Fibroblast of pulmonary artery (primary cell): Measurements from ENCODE around the gene IL12RB1.

Experiments
- DNase-seq: peaks from one replicate; pipeline ENCODE4 v3.0.0-alpha.2; 2010; ENCODE audit warnings: low read depth
- H3K4me3 ChIP-seq: replicated peaks from 2 replicates; pipeline ENCODE4 v1.5.1; 2011; ENCODE audit warnings: low read depth, mild to moderate bottlenecking, control low read depth, low read length, moderate library complexity
- CTCF ChIP-seq: IDR thresholded peaks from 2 replicates; pipeline ENCODE4 v1.5.1; 2011; ENCODE audit warnings: mild to moderate bottlenecking, control low read depth, low read length, inconsistent platforms; ENCODE audit errors: missing control alignments

IL12RB1 gene

GRCh38 chr19:18059297-18059696 lies 27.4 kb downstream of the IL12RB1 start:
- no peak for DNase-seq
- no peak for TF ChIP-seq CTCF
- no peak overlapping the region for H3K4me3 ChIP-seq

GRCh38 chr19:18058208-18059009 lies 28.3 kb downstream of the IL12RB1 start:
- H3K4me3 ChIP-seq, result no peak overlapping the region
- DNase-seq, result peak; percentile 78
- peak; percentile 69 for TF ChIP-seq CTCF

- H3K4me3 ChIP-seq, result no peak overlapping the region
- no peak for DNase-seq
- no peak for TF ChIP-seq CTCF
These were observed 29.2 kb downstream of the IL12RB1 start for GRCh38 chr19:18057557-18057956.

- DNase-seq, result no peak
- H3K4me3 ChIP-seq, result no peak overlapping the region
- no peak for TF ChIP-seq CTCF
These were observed 30.8 kb downstream of the IL12RB1 start for GRCh38 chr19:18055967-18056366.

GRCh38 chr19:18053576-18054219 lies 33.0 kb downstream of the IL12RB1 start:
- no peak overlapping the region for H3K4me3 ChIP-seq
- DNase-seq, result peak; percentile 20
- no peak for TF ChIP-seq CTCF

GRCh38 chr19:18051887-18052286 lies 34.8 kb downstream of the IL12RB1 start:
- no peak for TF ChIP-seq CTCF
- no peak overlapping the region for H3K4me3 ChIP-seq
- DNase-seq, result no peak

GRCh38 chr19:18049385-18049784 lies 37.3 kb downstream of the IL12RB1 start:
- no peak for TF ChIP-seq CTCF
- no peak overlapping the region for H3K4me3 ChIP-seq
- DNase-seq, result peak; percentile 59
